ENCODE measurements around the gene LBX2.

Gene LBX2

GRCh38 chr2:74499267-74499939 is at the start of gene LBX2:
Gene LBX2 (minus strand): TSS chr2:74499603. CDS start chr2:74499537, 66 bp downstream.
- no peak for DNase-seq

GRCh38 chr2:74548285-74548899 is 49.0 kb upstream of the LBX2 start:
- DNase-seq, result no peak

- DNase-seq, result no peak
These were observed 46.6 kb upstream of the LBX2 start for GRCh38 chr2:74546004-74546403.

GRCh38 chr2:74544634-74545033 is 45.2 kb upstream of the LBX2 start:
- DNase-seq, result no peak

- no peak for DNase-seq
These were observed 43.6 kb upstream of the LBX2 start for GRCh38 chr2:74542978-74543377.

GRCh38 chr2:74540291-74540690 is 40.9 kb upstream of the LBX2 start:
- no peak for DNase-seq

- no peak for DNase-seq
These were observed 39.5 kb upstream of the LBX2 start for GRCh38 chr2:74538881-74539339.

GRCh38 chr2:74537140-74537539 is 37.7 kb upstream of the LBX2 start:
- no peak for DNase-seq

GRCh38 chr2:74536166-74536950 is 37.0 kb upstream of the LBX2 start:
- no peak for DNase-seq

GRCh38 chr2:74535440-74535965 is 36.1 kb upstream of the LBX2 start:
- no peak for DNase-seq

GRCh38 chr2:74534411-74534810 is 35.0 kb upstream of the LBX2 start:
- DNase-seq, result no peak

- DNase-seq, result no peak
These were observed 34.1 kb upstream of the LBX2 start for GRCh38 chr2:74533464-74533863.

GRCh38 chr2:74532222-74532621 is 32.8 kb upstream of the LBX2 start:
- no peak for DNase-seq

- no peak for DNase-seq
These were observed 32.3 kb upstream of the LBX2 start for GRCh38 chr2:74531666-74532065.

- DNase-seq, result no peak
These were observed 31.1 kb upstream of the LBX2 start for GRCh38 chr2:74530239-74531187.

- peak; percentile 98 for DNase-seq
These were observed 30.2 kb upstream of the LBX2 start, which contains the start of the genes AUP1 and HTRA2 for GRCh38 chr2:74529357-74530238. Gene AUP1 (minus strand): TSS chr2:74529706. CDS start chr2:74529629, 77 bp downstream. Gene HTRA2 (plus strand): TSS chr2:74529933. CDS start chr2:74530007, 74 bp downstream.

GRCh38 chr2:74528600-74529356 is 29.4 kb upstream of the LBX2 start:
- DNase-seq, result no peak

GRCh38 chr2:74527741-74528140 is 28.3 kb upstream of the LBX2 start:
- DNase-seq, result no peak

GRCh38 chr2:74526649-74527230 is 27.3 kb upstream of the LBX2 start:
- no peak for DNase-seq

Data from NCI-H510A (cell line).